GM19025 (cell line): ENCODE measurements around the gene DDX17.

Experiments
- ATAC-seq: cut with Tn5 transposase; IDR thresholded peaks from one replicate; pipeline ENCODE4 v1.9.1; 2021; ENCODE audit warnings: mild to moderate bottlenecking, low read depth, moderate library complexity; ENCODE audit not compliant: unreplicated experiment

The DDX17 gene

GRCh38 chr22:38506118-38506962 lies at the start of gene DDX17:
DDX17 (minus strand) TSS chr22:38506311.
- peak; percentile 73 for ATAC-seq

- no peak for ATAC-seq
Measured at GRCh38 chr22:38554281-38554680, 48.2 kb upstream of the DDX17 start.

- no peak for ATAC-seq
Measured at GRCh38 chr22:38549101-38549894, 43.2 kb upstream of the DDX17 start.

- ATAC-seq = no peak
Measured at GRCh38 chr22:38540701-38541100, 34.6 kb upstream of the DDX17 start.

- no peak for ATAC-seq
Measured at GRCh38 chr22:38531251-38531938, 25.3 kb upstream of the DDX17 start.

- ATAC-seq = no peak
Measured at GRCh38 chr22:38524429-38524828, 18.3 kb upstream of the DDX17 start.

GRCh38 chr22:38523479-38523878 lies 17.4 kb upstream of the DDX17 start:
- ATAC-seq = no peak

GRCh38 chr22:38523029-38523428 lies 16.9 kb upstream of the DDX17 start:
- no peak for ATAC-seq

- ATAC-seq = no peak
Measured at GRCh38 chr22:38519453-38520250, 13.5 kb upstream of the DDX17 start.

- no peak for ATAC-seq
Measured at GRCh38 chr22:38518620-38519019, 12.5 kb upstream of the DDX17 start.

- no peak for ATAC-seq
Measured at GRCh38 chr22:38513063-38513462, 7.0 kb upstream of the DDX17 start.

- no peak for ATAC-seq
Measured at GRCh38 chr22:38510416-38510970, 4.4 kb upstream of the DDX17 start.

GRCh38 chr22:38505541-38506117 lies 482 bp downstream of the DDX17 start:
- peak; percentile 17 for ATAC-seq

- no peak for ATAC-seq
Measured at GRCh38 chr22:38504731-38505540, 1.2 kb downstream of the DDX17 start.

GRCh38 chr22:38503021-38503420 lies 3.1 kb downstream of the DDX17 start:
- ATAC-seq = no peak

GRCh38 chr22:38501797-38502672 lies 4.1 kb downstream of the DDX17 start:
- no peak for ATAC-seq

GRCh38 chr22:38497869-38498268 lies 8.2 kb downstream of the DDX17 start:
- ATAC-seq = no peak

- no peak for ATAC-seq
Measured at GRCh38 chr22:38494939-38495338, 11.2 kb downstream of the DDX17 start.
